HEK293T (cell line): ENCODE measurements around the gene SDC4.

Source experiments
- CTCF ChIA-PET: fragments of 350-600 bp; formaldehyde crosslinking; extraction: SDS; loops from one replicate; lab custom pipeline; 2021; ENCODE audit warnings: antibody characterized with exemption, inconsistent platforms; lab: Yijun Ruan, JAX
- POLR2A ChIA-PET: fragments of 350-600 bp; formaldehyde crosslinking; extraction: SDS; loops from one replicate; lab custom pipeline; 2020; ENCODE audit warnings: antibody characterized with exemption, inconsistent platforms; lab: Yijun Ruan, JAX
- DNase-seq: peaks from one replicate; pipeline ENCODE4 v3.0.0; 2012; ENCODE audit warnings: mixed read lengths; ENCODE audit errors: extremely low spot score
- ARNT ChIP-seq: fragments of 450-650 bp; IDR thresholded peaks from 2 replicates; pipeline ENCODE4 v1.6.1; 2017; ENCODE audit warnings: mild to moderate bottlenecking
- BHLHE40 ChIP-seq: fragments of 450-650 bp; IDR thresholded peaks from 2 replicates; pipeline ENCODE4 v1.6.1; 2016; ENCODE audit warnings: mild to moderate bottlenecking, moderate library complexity, borderline replicate concordance
- CTBP1 ChIP-seq: fragments of 450-650 bp; IDR thresholded peaks from 2 replicates; pipeline ENCODE4 v1.6.1; 2016; ENCODE audit warnings: borderline replicate concordance
- ELF4 ChIP-seq: fragments of 450-650 bp; IDR thresholded peaks from 2 replicates; pipeline ENCODE4 v1.6.1; 2017; ENCODE audit warnings: antibody characterized with exemption
- FOXA1 ChIP-seq: fragments of 450-650 bp; IDR thresholded peaks from 2 replicates; pipeline ENCODE4 v1.6.1; 2016; ENCODE audit warnings: mild to moderate bottlenecking
- FOXK2 ChIP-seq: fragments of 450-650 bp; IDR thresholded peaks from 2 replicates; pipeline ENCODE4 v1.6.1; 2016; ENCODE audit warnings: mild to moderate bottlenecking
- FOXM1 ChIP-seq: fragments of 450-650 bp; IDR thresholded peaks from 2 replicates; pipeline ENCODE4 v1.6.1; 2017; ENCODE audit warnings: mild to moderate bottlenecking, borderline replicate concordance
- HDGF ChIP-seq: fragments of 450-650 bp; IDR thresholded peaks from 2 replicates; pipeline ENCODE4 v1.6.1; 2017; ENCODE audit warnings: antibody characterized with exemption, borderline replicate concordance
- L3MBTL2 ChIP-seq: fragments of 450-650 bp; conservative IDR thresholded peaks from 2 replicates; pipeline ENCODE4 v1.6.1; 2016; ENCODE audit warnings: mild to moderate bottlenecking
- LEF1 ChIP-seq: fragments of 450-650 bp; IDR thresholded peaks from 2 replicates; pipeline ENCODE4 v1.6.1; 2017; ENCODE audit warnings: mild to moderate bottlenecking, borderline replicate concordance
- NFRKB ChIP-seq: fragments of 450-650 bp; IDR thresholded peaks from 2 replicates; pipeline ENCODE4 v1.6.1; 2016; ENCODE audit warnings: mild to moderate bottlenecking, moderate library complexity
- PKNOX1 ChIP-seq: fragments of 450-650 bp; IDR thresholded peaks from 2 replicates; pipeline ENCODE4 v1.6.1; 2016
- SP1 ChIP-seq: fragments of 450-650 bp; IDR thresholded peaks from 2 replicates; pipeline ENCODE4 v1.6.1; 2017
- SUZ12 ChIP-seq: fragments of 450-650 bp; IDR thresholded peaks from 2 replicates; pipeline ENCODE4 v1.6.1; 2016; ENCODE audit warnings: mild to moderate bottlenecking
- TARDBP ChIP-seq: fragments of 450-650 bp; IDR thresholded peaks from 2 replicates; pipeline ENCODE4 v1.6.1; 2016
- ZNF384 ChIP-seq: fragments of 450-650 bp; IDR thresholded peaks from 2 replicates; pipeline ENCODE4 v1.6.1; 2016

The SDC4 gene

GRCh38 chr20:45289942-45290676 lies 58.1 kb downstream of the SDC4 start:
- no peak for TF ChIP-seq LEF1
- TF ChIP-seq SUZ12, result no peak
- no peak for TF ChIP-seq FOXM1
- no peak for TF ChIP-seq ARNT
- TF ChIP-seq L3MBTL2, result no peak
- TF ChIP-seq FOXA1, result no peak
- no peak for TF ChIP-seq CTBP1
- TF ChIP-seq ZNF384, result no peak
- no peak for TF ChIP-seq TARDBP
- no peak for TF ChIP-seq FOXK2
- TF ChIP-seq NFRKB, result no peak
- TF ChIP-seq SP1, result no peak
- TF ChIP-seq HDGF, result no peak
- no peak for TF ChIP-seq ELF4
- no peak for TF ChIP-seq PKNOX1
- TF ChIP-seq BHLHE40, result no peak
- POLR2A ChIA-PET, result interaction anchor here (0.6 kb wide), 1 partner anchor 272 kb away, joined by 3 read pairs; no protein-coding TSS in a partner anchor
- DNase-seq, result no peak
- CTCF ChIA-PET, result interaction anchor here (0.5 to 2.2 kb wide), 16 partner anchors 10 to 348 kb away, joined by 3 to 6 read pairs (median 4); no protein-coding TSS in a partner anchor

- ChIA-PET CTCF (interaction anchor here (0.6 kb wide), 1 partner anchor 83 kb away, joined by 4 read pairs; no protein-coding TSS in a partner anchor), POLR2A (no interaction called here)
- no peak for DNase-seq
- no peak for TF ChIP-seq ARNT
- TF ChIP-seq BHLHE40, result no peak
- TF ChIP-seq HDGF, result no peak
Observed at GRCh38 chr20:45288860-45289259, 59.4 kb downstream of the SDC4 start.

- no peak for DNase-seq
- ChIA-PET CTCF (no interaction called here), POLR2A (no interaction called here)
- no peak for TF ChIP-seq NFRKB
- no peak for TF ChIP-seq LEF1
Observed at GRCh38 chr20:45288376-45288775, 59.8 kb downstream of the SDC4 start.

GRCh38 chr20:45283551-45284057 lies 64.6 kb downstream of the SDC4 start:
- ChIA-PET CTCF (interaction anchor here (1.3 to 1.9 kb wide), 2 partner anchors 9 to 11 kb away, joined by 3 to 7 read pairs; no protein-coding TSS in a partner anchor), POLR2A (no interaction called here)
- DNase-seq, result no peak
- no peak for TF ChIP-seq FOXA1

- ChIA-PET POLR2A (no interaction called here), CTCF (interaction anchor here (0.6 to 1.3 kb wide), 2 partner anchors 10 to 11 kb away, joined by 3 read pairs; no protein-coding TSS in a partner anchor)
- TF ChIP-seq FOXM1, result no peak
- no peak for TF ChIP-seq SUZ12
- no peak for TF ChIP-seq ZNF384
- TF ChIP-seq LEF1, result no peak
- no peak for TF ChIP-seq TARDBP
- TF ChIP-seq ARNT, result no peak
- TF ChIP-seq BHLHE40, result no peak
- TF ChIP-seq SP1, result no peak
- no peak for TF ChIP-seq L3MBTL2
- TF ChIP-seq FOXA1, result no peak
- no peak for TF ChIP-seq FOXK2
- TF ChIP-seq NFRKB, result no peak
- no peak for TF ChIP-seq HDGF
- TF ChIP-seq CTBP1, result no peak
- DNase-seq, result no peak
Observed at GRCh38 chr20:45282700-45283550, 65.3 kb downstream of the SDC4 start.

GRCh38 chr20:45279992-45280391 lies 68.2 kb downstream of the SDC4 start:
- ChIA-PET POLR2A (no interaction called here), CTCF (interaction anchor here (1.4 kb wide), 1 partner anchor 11 kb away, joined by 5 read pairs; no protein-coding TSS in a partner anchor)
- no peak for DNase-seq
- no peak for TF ChIP-seq FOXM1
- no peak for TF ChIP-seq SP1
- TF ChIP-seq TARDBP, result no peak
- TF ChIP-seq FOXK2, result no peak
- no peak for TF ChIP-seq PKNOX1
- no peak for TF ChIP-seq ARNT
- TF ChIP-seq LEF1, result no peak
- no peak for TF ChIP-seq BHLHE40
- TF ChIP-seq HDGF, result no peak
- TF ChIP-seq CTBP1, result no peak
- no peak for TF ChIP-seq L3MBTL2
- TF ChIP-seq ZNF384, result no peak
- TF ChIP-seq ELF4, result no peak
- no peak for TF ChIP-seq FOXA1
- no peak for TF ChIP-seq NFRKB
- no peak for TF ChIP-seq SUZ12
